ENCODE results near the gene TAF4. TPM values are rescaled to one million over a fixed set of nuclear protein-coding genes. Genes with fewer than 3 reads are reported as not detected.

The TAF4 gene
- total and polyA plus RNA-seq, 2 of the 13 experiments (the other 11 are each of a cell fraction or from before 2014, with no cell fraction given), result 5.9 to 12.0 TPM

- TF ChIP-seq ZBTB49 (CRISPR knock-in tag; IDR thresholded peaks at IDR 0.05; ENCODE audit: borderline replicate concordance), result no peak
- no peak for TF ChIP-seq SRSF1 (optimal IDR thresholded peaks at IDR 0.05; ENCODE audit: low read depth, low read length)
- no peak for TF ChIP-seq TMF1 (CRISPR knock-in tag; IDR thresholded peaks at IDR 0.05; ENCODE audit: low read depth)
- no peak for TF ChIP-seq MAF1 (CRISPR knock-in tag; IDR thresholded peaks at IDR 0.05; ENCODE audit: borderline replicate concordance)
- TF ChIP-seq ZNF333 (CRISPR knock-in tag; IDR thresholded peaks at IDR 0.05; ENCODE audit: borderline replicate concordance), result peak; percentile 78; the same call in 1 of the 2 replicates
- no peak for TF ChIP-seq PAXIP1 (CRISPR knock-in tag; conservative IDR thresholded peaks at IDR 0.05)
- TF ChIP-seq ZBTB20 (CRISPR knock-in tag; IDR thresholded peaks at IDR 0.05; ENCODE audit: borderline replicate concordance, low read depth), result no peak
- TF ChIP-seq ZNF513 (CRISPR knock-in tag; conservative IDR thresholded peaks at IDR 0.05), result no peak
- no peak for TF ChIP-seq ESRRA (CRISPR knock-in tag; IDR thresholded peaks at IDR 0.05; ENCODE audit: low read depth)
- TF ChIP-seq RELA (CRISPR knock-in tag; IDR thresholded peaks at IDR 0.05), result no peak
- TF ChIP-seq FOXP4 (CRISPR knock-in tag; IDR thresholded peaks at IDR 0.05), result no peak
- no peak for TF ChIP-seq SNAPC5 (CRISPR knock-in tag; IDR thresholded peaks at IDR 0.05; ENCODE audit: borderline replicate concordance)
- no peak for TF ChIP-seq GPN1 (CRISPR knock-in tag; IDR thresholded peaks at IDR 0.05; ENCODE audit: borderline replicate concordance)
These were observed 84.8 kb downstream of the TAF4 start (continued) for GRCh38 chr20:61980647-61981583.

Measured in HepG2 (cell line).